Activated T-helper 9 cell treated with anti-CD3 and anti-CD28 coated beads, Interleukin-2, amount 50 U/mL, for 16 hours (primary cell): ENCODE results near the gene THRSP.
"Not testable (repeated sequence)": the region's sequence is repeated elsewhere in the genome, so short reads cannot be mapped to it uniquely, and the experiment has no call there.

ENCODE experiments used
- DNase-seq: peaks from one replicate; pipeline ENCODE4 v3.0.0-alpha.2; 2020; ENCODE audit warnings: low read depth

The THRSP gene

DNA sequence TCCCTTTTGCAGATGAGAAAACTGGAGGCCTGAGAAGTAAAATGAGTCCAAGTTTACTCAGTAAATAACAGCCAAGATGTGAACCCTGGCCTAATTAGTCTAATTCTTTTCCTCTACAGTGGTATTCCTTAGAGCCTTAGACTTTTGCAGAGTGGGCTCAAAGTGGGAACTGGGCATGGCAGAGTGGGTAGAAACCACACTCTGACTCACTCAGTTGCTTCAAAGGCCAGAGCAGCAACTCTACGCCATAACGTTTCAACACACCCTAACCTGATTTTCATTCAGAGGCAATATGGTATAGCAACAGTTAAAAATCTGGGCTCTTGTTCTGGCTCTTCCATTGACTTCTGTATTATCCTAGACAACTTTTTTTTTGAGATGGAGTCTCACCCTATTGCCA, 2.8 kb downstream of the THRSP start:
- no peak for DNase-seq

DNA sequence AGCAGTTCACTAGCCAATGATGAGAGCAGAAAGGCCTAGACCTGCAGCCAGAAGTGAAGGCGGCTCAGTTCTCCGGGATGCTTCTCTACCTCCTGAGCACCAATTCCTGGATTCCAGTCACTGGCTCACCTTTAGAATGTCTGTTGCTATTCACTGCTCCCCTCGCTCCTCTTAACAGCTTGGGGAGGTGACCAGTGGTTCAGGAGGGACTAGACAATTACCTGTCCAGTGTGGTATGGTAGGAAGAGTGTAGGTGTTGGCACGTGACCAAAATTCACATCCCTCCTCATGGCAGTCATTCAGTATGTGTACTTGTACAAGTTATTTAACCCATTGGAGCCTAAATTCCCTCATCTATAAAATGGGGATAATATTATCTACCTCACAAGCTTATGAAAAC, 4.0 kb downstream of the THRSP start:
- no peak for DNase-seq

- DNase-seq = no peak
Measured at GRCh38 chr11:78069465-78069864, 5.8 kb downstream of the THRSP start.

DNA sequence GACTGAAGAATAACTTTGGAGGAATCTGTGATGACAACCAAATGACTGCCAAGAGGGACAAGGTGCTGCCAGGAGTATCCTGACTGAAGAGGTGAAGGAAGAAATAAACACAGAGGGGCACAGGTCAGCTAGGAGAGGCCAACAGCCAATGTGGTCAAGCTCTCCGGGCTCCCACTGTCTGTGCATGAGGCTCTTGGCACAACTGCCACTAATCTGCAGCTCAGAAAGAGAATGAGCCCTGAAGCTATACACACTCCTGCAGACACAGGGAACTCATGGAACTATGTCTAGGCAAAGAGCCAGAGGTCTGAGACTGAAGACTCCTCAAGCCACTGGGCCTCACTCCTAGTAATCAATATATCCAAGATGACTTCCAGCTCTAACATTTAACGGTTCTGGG, 7.0 kb downstream of the THRSP start:
- no peak for DNase-seq

- no peak for DNase-seq
Measured at GRCh38 chr11:78071717-78072116, 8.1 kb downstream of the THRSP start.

GRCh38 chr11:78072455-78072854, 8.8 kb downstream of the THRSP start:
- no peak for DNase-seq

DNA sequence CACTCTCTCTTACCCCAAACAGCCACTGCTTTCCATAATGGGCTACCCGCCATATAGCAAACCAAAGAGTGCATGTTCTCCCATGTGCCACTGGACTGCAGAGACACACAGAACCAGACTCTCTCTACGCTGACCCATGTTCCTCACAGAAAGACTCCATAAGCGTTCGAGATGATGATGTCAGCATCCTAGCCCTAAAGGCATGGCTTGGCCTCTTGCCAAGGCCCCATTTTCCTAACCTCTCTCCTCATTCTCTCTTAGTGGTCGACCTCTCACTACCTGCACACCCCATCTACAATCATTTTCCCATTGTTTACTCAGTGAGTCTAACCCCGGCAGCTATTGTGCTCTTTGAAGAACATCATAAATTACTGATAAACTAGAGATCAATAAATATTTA, 11.1 kb downstream of the THRSP start:
- no peak for DNase-seq

DNA sequence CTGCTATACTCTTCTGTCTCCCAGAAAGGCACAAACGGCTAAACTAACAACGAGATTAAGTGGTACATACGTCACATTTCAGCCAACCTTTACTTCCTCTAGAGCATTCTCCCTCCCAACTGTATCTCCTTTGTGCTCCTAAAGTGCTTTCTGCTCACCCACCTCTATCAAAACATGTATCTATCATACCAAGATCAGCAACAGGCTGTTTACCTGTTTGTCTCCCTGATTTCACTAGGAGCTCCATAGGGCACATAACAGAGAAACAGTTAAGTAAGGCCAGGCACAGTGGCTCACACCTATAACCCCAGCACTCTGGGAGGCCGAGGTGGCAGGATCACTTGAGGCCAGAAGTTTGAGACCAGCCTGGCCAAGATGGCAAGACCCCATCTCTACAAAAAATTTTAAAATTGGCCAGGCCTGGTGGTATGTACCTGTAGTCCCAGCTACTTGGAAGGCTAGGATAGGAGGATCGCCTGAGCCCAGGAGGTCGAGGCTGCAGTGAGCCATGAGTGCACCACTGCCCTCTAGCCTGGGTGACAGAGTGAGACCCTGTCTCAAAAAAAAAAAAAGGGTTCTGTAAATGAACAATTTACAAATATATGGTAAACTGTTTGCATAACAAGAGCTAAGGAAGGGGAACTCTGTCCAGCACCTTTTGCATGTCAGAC, 13.2 kb downstream of the THRSP start:
- DNase-seq = no peak

DNA sequence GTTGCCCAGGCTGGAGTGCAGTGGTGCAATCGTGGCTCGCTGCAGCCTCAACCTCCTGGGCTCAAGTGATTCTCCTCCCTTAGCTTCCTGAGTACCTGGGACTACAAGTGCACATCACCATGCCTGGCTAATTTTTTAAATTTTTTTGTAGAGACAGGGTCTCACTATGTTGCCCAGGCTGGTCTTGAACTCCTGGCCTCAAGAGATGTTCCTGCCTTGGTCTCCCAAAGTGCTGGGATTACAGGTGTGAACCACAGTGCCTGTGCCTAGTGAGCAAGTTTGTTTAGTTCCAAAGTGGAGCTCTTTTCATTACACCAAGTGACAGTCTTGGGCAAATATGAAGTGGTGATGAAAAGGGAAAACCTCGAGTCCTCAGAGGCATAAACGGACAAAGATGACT, 13.9 kb downstream of the THRSP start:
- not testable (repeated sequence) for DNase-seq

- no peak for DNase-seq
Measured at GRCh38 chr11:78078218-78079167, 14.8 kb downstream of the THRSP start.

GRCh38 chr11:78079232-78080083, 15.8 kb downstream of the THRSP start, which contains the start of gene NDUFC2:
Gene NDUFC2 (minus strand): TSS chr11:78079862. CDS start chr11:78079744, 118 bp downstream.
- peak; percentile 51 for DNase-seq

GRCh38 chr11:78080084-78080817, 16.6 kb downstream of the THRSP start:
- no peak for DNase-seq

DNA sequence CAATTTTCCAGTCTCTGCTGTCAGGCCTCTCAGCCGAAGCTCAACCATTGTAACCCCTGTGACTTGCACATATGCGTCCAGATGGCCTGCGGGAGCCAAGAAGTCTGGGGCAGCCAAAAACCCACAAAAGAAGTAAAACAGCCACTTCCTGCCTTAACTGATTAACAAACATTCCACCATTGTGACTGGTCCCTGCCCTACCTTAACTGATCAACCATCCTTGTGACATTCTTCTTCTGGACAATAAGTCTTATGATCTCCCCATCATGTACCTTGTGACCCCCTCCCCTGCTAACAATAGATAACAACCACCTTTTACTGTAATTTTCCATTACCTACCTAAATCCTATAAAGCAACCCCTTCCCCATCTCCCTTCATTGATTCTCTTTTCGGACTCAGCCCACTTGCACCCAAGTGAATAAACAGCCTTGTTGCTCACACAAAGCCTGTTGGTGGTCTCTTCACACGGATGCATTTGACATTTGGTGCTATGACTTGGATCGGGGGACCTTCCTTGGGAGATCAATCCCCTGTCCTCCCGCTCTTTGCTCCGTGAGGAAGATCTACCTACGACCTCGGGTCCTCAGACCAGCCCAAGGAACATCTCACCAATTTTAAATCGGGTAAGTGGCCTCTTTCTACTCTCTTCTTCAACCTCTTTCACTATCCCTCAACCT, 17.3 kb downstream of the THRSP start:
- DNase-seq = no peak

- no peak for DNase-seq
Measured at GRCh38 chr11:78081583-78081982, 17.9 kb downstream of the THRSP start.

- DNase-seq = no peak
Measured at GRCh38 chr11:78082146-78082545, 18.5 kb downstream of the THRSP start.

GRCh38 chr11:78083021-78083420, 19.4 kb downstream of the THRSP start:
- DNase-seq = no peak

DNA sequence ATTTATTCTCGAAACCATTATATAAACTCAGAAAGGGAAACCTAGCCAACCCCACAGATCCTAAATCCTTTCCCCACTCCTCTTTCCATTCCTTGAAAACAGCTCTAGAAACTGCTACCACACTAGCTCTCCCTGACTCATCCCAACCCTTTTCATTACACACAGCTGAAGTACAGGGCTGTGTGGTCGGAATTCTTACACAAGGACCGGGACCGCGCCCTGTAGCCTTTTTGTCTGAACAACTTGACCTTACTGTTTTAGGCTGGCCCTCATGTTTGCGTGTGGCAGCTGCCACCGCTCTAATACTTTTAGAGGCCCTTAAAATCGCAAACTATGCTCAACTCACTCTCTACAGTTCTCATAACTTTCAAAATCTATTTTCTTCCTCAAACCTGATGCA, 20.8 kb downstream of the THRSP start:
- not testable (repeated sequence) for DNase-seq

- DNase-seq = no peak
Measured at GRCh38 chr11:78085972-78086371, 22.3 kb downstream of the THRSP start.

DNA sequence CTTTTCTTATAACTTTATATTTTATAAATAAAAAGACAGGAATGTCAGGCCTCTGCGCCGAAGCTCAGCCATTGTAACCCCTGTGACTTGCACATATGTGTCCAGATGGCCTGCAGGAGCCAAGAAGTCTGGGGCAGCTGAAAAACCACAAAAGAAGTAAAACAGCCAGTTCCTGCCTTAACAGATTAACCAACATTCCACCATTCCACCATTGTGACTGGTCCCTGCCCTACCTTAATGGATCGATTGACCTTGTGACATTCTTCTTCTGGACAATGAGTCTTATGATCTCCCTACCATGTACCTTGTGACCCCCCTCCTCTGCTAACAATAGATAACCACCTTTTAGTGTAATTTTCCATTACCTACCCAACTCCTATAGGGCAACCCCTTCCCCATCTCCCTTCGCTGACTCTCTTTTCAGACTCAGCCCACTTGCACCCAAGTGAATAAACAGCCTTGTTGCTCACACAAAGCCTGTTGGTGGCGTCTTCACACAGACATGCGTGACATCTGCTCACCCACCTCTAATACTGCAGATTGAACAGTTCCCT, 22.9 kb downstream of the THRSP start:
- DNase-seq = not testable (repeated sequence)

DNA sequence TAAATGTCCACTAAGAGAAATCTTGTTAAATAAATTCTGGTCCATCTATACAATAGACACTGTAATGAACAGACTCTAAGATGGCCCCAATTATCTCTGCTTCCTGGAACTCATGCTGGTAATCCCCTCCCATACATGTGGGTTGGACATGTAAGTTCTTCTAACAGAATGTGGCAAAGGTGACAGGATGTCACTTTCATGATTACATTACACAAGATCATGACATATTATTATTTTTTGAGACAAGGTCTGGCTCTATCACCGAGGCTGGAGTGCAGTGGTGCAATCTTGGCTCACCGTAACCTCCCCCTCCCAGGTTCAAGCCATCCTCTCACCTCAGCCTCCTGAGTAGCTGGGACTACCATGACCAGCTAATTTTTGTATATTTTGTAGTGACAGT, 30.6 kb downstream of the THRSP start:
- DNase-seq = no peak
